PC-3 (cell line): ENCODE data around the gene RBPJ.

Experiments
- CTCF ChIP-seq: fragments of 300-600 bp; sonication (generic); conservative IDR thresholded peaks from 2 replicates; pipeline ENCODE4 v1.5.1; 2017; ENCODE audit warnings: antibody characterized with exemption, low read depth, mild to moderate bottlenecking, low read length
- EZH2 ChIP-seq: fragments of 300-600 bp; sonication (generic); IDR thresholded peaks from one replicate; pipeline ENCODE4 v1.6.1; 2017; ENCODE audit warnings: antibody characterized with exemption, mild to moderate bottlenecking, low read length; ENCODE audit not compliant: unreplicated experiment
- EZH2phosphoT487 ChIP-seq: fragments of 300-600 bp; sonication (generic); IDR thresholded peaks from 2 replicates; pipeline ENCODE4 v1.6.1; 2018; ENCODE audit warnings: mild to moderate bottlenecking, antibody characterized with exemption, low read length, borderline replicate concordance

GRCh38 chr4:26296021-26296420 lies 24.8 kb upstream of the RBPJ start:
- no peak for TF ChIP-seq EZH2
- no peak for TF ChIP-seq CTCF
- TF ChIP-seq EZH2phosphoT487, result no peak
